Measurements from ENCODE around the gene C5orf34. TPM values are rescaled to one million over a fixed set of nuclear protein-coding genes. Genes with fewer than 3 reads are reported as not detected.

C5orf34 gene
- total and polyA plus RNA-seq, 2 of the 4 experiments (the other 2 are of a cell fraction), result 3.3 to 6.1 TPM

DNA sequence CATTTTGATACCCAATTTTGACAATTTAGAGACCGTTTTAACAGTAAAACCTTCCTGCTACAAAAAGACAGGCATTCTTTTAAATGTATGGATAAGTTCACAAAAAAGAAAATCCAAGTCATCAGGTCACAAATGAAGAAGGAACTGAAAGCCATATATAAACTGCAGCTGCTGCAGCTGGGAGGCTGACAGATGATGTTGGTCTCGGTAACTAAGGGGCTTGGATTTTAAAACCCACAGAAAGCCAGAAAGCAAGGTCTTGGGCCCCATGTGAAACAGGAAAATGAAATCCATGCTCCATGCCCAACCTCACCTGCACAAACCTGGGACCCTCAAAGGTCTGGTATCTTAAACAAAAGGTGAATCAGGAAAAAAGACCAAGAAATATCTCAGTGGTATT lies 15.7 kb upstream of the C5orf34 start:
- no peak for TF ChIP-seq RCOR1 (IDR thresholded peaks at IDR 0.05; ENCODE audit: insufficient replicate concordance, low read length)
- no peak for TF ChIP-seq CTCF (conservative IDR thresholded peaks at IDR 0.05; ENCODE audit: low read depth, low read length)
- no peak for TF ChIP-seq CEBPB (IDR thresholded peaks at IDR 0.05; ENCODE audit: low read depth, low read length)
- no peak for TF ChIP-seq FOS (IDR thresholded peaks at IDR 0.05; ENCODE audit: low read depth, low read length)
- no peak for TF ChIP-seq MAFK (IDR thresholded peaks at IDR 0.05; ENCODE audit: low read depth, low read length)
- no peak for TF ChIP-seq CHD1 (IDR thresholded peaks at IDR 0.05; ENCODE audit: low read depth, low read length)
- no peak for TF ChIP-seq MXI1 (IDR thresholded peaks at IDR 0.05; ENCODE audit: borderline replicate concordance, low read depth, low read length)
- TF ChIP-seq NFE2L2 (IDR thresholded peaks at IDR 0.05; ENCODE audit: low read depth, low read length), result no peak
- no peak for TF ChIP-seq RAD21 (IDR thresholded peaks at IDR 0.05; ENCODE audit: low read length)
- no peak for TF ChIP-seq BHLHE40 (IDR thresholded peaks at IDR 0.05; ENCODE audit: low read depth, low read length)
- no peak for TF ChIP-seq SMC3 (IDR thresholded peaks at IDR 0.05; ENCODE audit: low read depth, low read length)
- TF ChIP-seq RFX5 (IDR thresholded peaks at IDR 0.05; ENCODE audit: low read depth, low read length), result no peak
- no peak for TF ChIP-seq POLR2A (IDR thresholded peaks at IDR 0.05; ENCODE audit: low read depth, low read length)
- TF ChIP-seq USF2 (IDR thresholded peaks at IDR 0.05; ENCODE audit: low read depth, low read length), result no peak
- TF ChIP-seq MAZ (IDR thresholded peaks at IDR 0.05; ENCODE audit: borderline replicate concordance, low read depth, low read length), result no peak
- TF ChIP-seq ELK1 (IDR thresholded peaks at IDR 0.05; ENCODE audit: borderline replicate concordance, low read depth, low read length), result no peak
- no peak overlapping the region for H2BK5ac ChIP-seq (ENCODE audit: low read depth, low read length, poor library complexity, severe bottlenecking)
- H3K56ac ChIP-seq (ENCODE audit: extremely low read depth, insufficient read depth, low read length), result no peak overlapping the region
- H3K4me1 ChIP-seq (ENCODE audit: control insufficient read depth, insufficient read depth, low read length), result no peaks in the 10 kb centered on the region
- H3K27ac ChIP-seq (ENCODE audit: insufficient read depth, low read length), result no peak overlapping the region
- H2AK9ac ChIP-seq (replicated peaks; ENCODE audit: low read depth, low read length, poor library complexity), result no peak overlapping the region
- H2BK120ac ChIP-seq (ENCODE audit: low read depth, low read length), result no peak overlapping the region
- ChIA-PET POLR2A (ENCODE audit: unreplicated experiment) (no interaction called here), CTCF (no interaction called here)
- H2BK15ac ChIP-seq (ENCODE audit: low read depth, low read length), result no peak overlapping the region
- no peak overlapping the region for H3K4me3 ChIP-seq (ENCODE audit: insufficient read depth, low read depth, low read length)
- H2AFZ ChIP-seq (replicated peaks; ENCODE audit: low read length, poor library complexity), result no peak overlapping the region
- H3K23ac ChIP-seq (ENCODE audit: low read depth, low read length), result no peak overlapping the region
- no peak overlapping the region for H2AK5ac ChIP-seq (ENCODE audit: low read depth, low read length)
- no peaks in the 10 kb centered on the region for H4K20me1 ChIP-seq (ENCODE audit: insufficient read depth, low read length)
- no peak overlapping the region for H4K91ac ChIP-seq (ENCODE audit: insufficient read depth, low read depth, low read length)
- H3K14ac ChIP-seq (replicated peaks; ENCODE audit: low read depth, low read length), result no peak overlapping the region
- no peaks in the 10 kb centered on the region for H3K9me1 ChIP-seq (ENCODE audit: insufficient read depth, low read length)
- 0 out of 4 replicates have a peak, but pooled peaks cover 0 to 2% of the 10 kb centered on the region in 2 experiments for H3K79me1 ChIP-seq (ENCODE audit: low read depth in 1 of 2, low read length in 2 of 2)
- no TSS peak for BruUV-seq (replicated peaks)
- no CpG with 5 or more reads among the region's 2 CpGs for WGBS, 2 experiments (ENCODE audit: extremely low coverage in 2 of 2, insufficient read length in 1 of 2)
- peaks cover 43% of the 10 kb centered on the region for H3K36me3 ChIP-seq (ENCODE audit: control insufficient read depth, insufficient read depth, low read length)
- no peak overlapping the region for H3K4me2 ChIP-seq (ENCODE audit: low read depth, low read length)
- H2BK20ac ChIP-seq (ENCODE audit: low read depth, low read length), result no peak overlapping the region
- no peak overlapping the region for H4K8ac ChIP-seq (ENCODE audit: low read depth in 2 of 2, low read length in 2 of 2)
- H3K4ac ChIP-seq (ENCODE audit: low read depth, low read length), result no peak overlapping the region
- no peak overlapping the region for H3K9ac ChIP-seq (ENCODE audit: low read depth, low read length)
- ATAC-seq (ENCODE audit: low read depth) (no peak), DNase-seq (no peak)
- no peaks in the 10 kb centered on the region for H3K9me3 ChIP-seq (ENCODE audit: control insufficient read depth, insufficient read depth, low read length)
- intact Hi-C loops (cut with micrococcal nuclease) (no loop called here), in situ Hi-C loops (cut with MboI; ENCODE audit: low sequenced_read_pairs) (no loop called here), dilution Hi-C loops (cut with HindIII; ENCODE audit: low sequenced_read_pairs, unreplicated experiment) (no loop called here)
- H3K18ac ChIP-seq (ENCODE audit: low read depth, low read length), result no peak overlapping the region
- no peaks in the 10 kb centered on the region for H3K27me3 ChIP-seq (ENCODE audit: control insufficient read depth, insufficient read depth, low read length)
- H4K5ac ChIP-seq (ENCODE audit: low read depth, low read length), result no peak overlapping the region

All from IMR-90 (cell line).